IPS-20b (cell line): Measurements from ENCODE around the gene PCDH11X.
"Not testable (repeated sequence)": the region's sequence is repeated elsewhere in the genome, so short reads cannot be mapped to it uniquely, and the experiment has no call there.

Experiments
- H3K27ac ChIP-seq: one replicate; pipeline ENCODE4 v1.5.1; 2013; ENCODE audit warnings: low read length
- H3K27me3 ChIP-seq: 2 replicates; pipeline ENCODE4 v1.6.1; 2013; ENCODE audit warnings: mild to moderate bottlenecking, low read length, inconsistent platforms; ENCODE audit not compliant: insufficient read depth
- H3K36me3 ChIP-seq: 2 replicates; pipeline ENCODE4 v1.6.1; 2013; ENCODE audit warnings: low read depth, mild to moderate bottlenecking, inconsistent platforms, low read length, moderate library complexity; ENCODE audit not compliant: insufficient read depth
- H3K4me1 ChIP-seq: 2 replicates; pipeline ENCODE4 v1.6.1; 2013; ENCODE audit warnings: mild to moderate bottlenecking, control low read depth, inconsistent platforms, low read length, moderate library complexity; ENCODE audit not compliant: insufficient read depth
- H3K4me3 ChIP-seq: 2 replicates; pipeline ENCODE4 v1.5.1; 2013; ENCODE audit warnings: mild to moderate bottlenecking, low read length, inconsistent platforms
- H3K9ac ChIP-seq: 2 replicates; pipeline ENCODE4 v1.6.1; 2013; ENCODE audit warnings: low read depth, mild to moderate bottlenecking, inconsistent platforms, low read length, moderate library complexity
- H3K9me3 ChIP-seq: 2 replicates; pipeline ENCODE4 v1.6.1; 2013; ENCODE audit warnings: mild to moderate bottlenecking, low read depth, low read length, inconsistent platforms; ENCODE audit not compliant: insufficient read depth

PCDH11X gene

GRCh38 chrX:91825321-91825720 lies 46.1 kb downstream of the PCDH11X start:
- H3K9ac ChIP-seq, H3K4me1 ChIP-seq, H3K27me3 ChIP-seq, H3K36me3 ChIP-seq, H3K9me3 ChIP-seq, H3K27ac ChIP-seq, H3K4me3 ChIP-seq: not testable (repeated sequence)
